ENCODE results near the gene ZNF500.

Gene ZNF500

DNA sequence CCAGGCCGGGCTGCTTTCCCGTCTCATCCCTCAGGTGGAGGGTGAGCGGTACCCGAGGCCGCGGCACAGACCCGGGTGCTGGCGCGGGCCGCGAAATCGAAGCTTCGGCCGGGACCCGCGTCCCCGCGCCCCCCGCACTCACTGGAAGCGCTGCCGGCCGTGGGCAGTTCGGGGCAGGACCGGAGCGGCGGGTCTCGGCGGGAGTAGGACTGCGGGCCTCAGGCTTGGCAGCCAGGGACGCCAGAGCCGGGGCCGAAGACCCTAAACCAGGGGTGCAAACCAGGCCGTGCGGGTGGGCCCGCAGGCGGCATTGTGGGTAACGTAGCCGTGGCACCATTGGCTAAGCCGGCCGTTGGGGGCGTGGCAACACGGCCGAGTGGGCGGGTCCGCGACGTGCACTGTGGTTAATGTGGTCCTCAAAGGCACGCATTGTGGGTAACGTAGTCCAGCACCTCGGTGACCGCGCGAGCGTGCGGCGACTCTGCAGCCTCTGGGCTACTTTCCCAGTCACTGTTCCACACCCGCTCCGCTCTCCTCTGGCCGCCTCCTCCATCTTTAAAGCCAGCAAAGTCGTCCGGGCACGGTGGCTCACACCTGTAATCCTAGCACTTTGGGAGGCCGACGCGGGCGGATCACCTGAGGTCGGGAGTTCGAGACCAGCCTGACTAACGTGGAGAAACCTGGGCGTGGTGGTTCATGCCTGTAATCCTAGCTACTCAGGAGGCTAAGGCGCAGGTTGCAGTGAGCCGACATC lies at the start of gene ZNF500:
TSS of gene ZNF500 (minus strand) at position 288 of the 754 bp plus-strand sequence. CDS start 1,184 bp downstream, outside the sequence.
- DNase-seq (ENCODE audit: low read depth, low spot score) = peak; percentile 90

DNA sequence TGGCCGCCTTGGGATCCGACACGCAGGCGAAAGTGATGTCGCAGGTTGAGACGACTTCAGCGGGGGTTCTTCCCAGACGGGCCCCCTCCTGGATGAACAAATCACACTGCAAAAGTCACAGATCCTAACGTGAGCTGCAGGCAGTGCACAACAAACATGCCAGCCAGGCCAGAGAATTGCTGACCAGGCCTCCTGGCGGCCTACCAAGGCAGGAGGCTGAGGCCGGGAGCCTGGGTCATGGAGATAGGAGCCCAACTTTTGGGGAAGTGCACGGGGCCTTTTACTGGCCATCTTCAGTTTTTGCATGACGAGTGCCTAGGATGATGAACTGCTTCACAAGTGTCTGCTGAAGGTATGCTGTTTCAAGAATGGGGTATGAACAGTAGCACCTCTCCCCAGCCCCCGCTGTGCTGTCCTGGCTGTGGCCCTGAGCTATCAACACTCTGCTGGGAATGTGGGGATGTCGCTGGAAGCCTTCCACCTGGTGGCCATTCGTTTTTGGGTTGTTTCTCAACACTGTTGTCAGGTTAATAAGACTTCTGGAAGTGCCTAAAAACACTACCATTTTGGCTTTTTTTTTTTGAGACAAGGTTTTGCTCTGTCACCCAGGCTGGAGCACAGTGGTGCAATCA lies 47.7 kb upstream of the ZNF500 start:
- DNase-seq (ENCODE audit: low read depth, low spot score) = no peak

DNA sequence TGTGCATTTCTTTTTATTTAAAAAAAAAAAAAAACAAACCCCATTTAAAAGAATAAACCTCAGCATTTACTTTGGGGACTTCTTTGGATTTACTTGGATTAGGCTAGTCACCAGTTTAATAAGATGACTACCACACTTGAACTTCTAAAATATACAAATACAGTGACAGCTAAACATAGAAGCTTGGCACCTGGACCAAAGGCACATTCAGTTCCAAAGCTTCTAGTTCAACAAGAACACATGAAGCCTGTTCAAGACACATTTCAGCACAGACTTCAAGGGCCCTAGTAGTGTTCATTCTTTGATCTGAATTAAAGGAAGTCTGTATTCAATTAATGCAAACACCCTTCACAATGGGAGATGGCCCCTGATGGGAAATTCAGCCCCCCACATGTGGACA lies 47.1 kb upstream of the ZNF500 start:
- no peak for DNase-seq (ENCODE audit: low read depth, low spot score)

DNA sequence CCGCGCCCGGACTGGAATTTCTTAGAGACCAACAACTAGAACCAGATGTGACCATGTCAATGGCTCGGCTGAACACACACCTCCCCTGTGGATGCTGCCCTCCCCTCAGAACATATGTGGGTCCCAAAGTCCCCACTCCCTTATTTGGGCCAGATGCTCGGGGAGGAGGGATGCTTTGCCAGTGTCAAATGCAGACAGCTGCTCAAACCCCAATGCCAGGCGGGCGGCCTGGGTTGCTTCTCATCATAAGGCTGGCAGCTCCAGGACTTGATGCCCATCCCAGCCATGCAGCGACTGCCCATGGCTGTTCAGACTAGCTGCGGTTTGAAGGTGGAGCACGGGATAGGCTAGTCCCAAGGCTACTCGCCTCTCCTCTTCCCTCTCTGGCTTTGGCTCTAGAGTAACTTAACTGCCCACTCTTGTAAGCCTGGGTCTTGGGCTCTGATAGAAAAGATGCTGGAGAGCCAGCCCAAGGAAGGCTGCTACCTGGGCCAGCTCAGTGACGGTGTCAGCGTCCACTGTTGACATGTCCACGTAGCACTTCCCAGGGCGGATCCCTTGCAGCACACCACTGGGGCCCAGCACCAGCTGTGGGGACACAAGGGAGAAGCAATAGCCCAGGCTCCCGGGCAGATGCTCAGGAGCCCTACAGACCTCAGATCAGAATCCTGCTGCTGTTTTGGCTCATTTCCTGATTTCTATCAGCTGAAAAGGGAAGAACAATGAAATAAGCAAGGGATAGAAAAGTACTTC lies 46.5 kb upstream of the ZNF500 start:
- DNase-seq (ENCODE audit: low read depth, low spot score) = no peak

DNA sequence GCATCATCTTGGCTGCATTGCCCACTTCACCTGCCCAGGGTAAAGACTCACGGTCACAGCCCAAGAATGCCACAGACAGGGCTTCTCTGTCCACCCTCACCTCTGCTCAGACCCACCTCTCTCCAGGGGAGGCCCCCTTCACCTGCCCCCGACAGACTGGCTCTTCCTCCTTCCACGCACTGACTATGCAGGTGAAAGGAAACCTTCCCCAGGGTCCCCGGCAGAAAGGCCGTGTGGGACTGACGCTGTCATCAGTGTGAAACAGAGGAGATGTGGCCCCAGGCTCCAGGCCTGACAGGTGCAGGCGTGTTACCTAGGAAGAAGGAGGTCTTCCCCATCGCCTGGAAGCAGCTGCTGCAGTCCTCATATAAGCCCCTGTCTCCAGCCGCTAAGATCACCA lies 44.8 kb upstream of the ZNF500 start:
- DNase-seq (ENCODE audit: low read depth, low spot score) = no peak

DNA sequence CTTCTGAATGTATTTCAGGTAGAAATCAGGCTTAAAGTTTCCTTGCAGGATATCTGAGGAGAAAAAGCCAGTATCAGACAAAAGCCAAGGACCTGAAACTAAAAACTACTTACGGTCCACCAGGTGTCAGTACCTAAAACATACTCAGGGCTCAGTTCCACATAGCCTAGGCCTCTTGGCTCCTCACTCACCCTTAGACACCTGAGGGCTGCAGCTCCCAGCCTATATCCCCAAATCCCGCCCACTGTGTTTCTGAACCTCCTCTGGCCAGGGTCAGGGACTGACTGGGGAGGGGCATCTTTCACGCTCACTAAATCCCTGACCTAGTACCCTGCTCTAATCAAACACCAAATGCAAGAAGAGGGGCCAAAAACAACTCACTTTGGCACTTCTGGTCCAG lies 44.3 kb upstream of the ZNF500 start:
- DNase-seq (ENCODE audit: low read depth, low spot score) = no peak

DNA sequence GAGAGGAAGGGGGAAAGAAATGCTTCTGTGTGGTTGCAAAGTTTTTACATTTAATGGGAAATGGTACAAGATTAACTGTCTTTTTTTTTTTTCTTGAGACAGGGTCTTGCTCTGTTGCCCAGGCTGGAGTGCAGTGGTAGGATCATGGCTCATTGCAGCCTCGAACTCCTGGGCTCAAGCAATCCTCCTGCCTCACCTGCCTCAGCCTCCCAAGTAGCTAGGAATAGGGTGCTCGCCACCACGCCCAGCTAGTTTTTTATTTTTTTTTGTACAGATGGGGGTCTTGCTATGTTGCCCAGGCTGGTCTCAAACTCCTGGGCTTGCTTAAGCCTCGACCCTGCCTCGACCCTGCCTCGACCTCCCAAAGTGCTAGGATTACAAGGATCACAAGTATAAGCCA lies 39.3 kb upstream of the ZNF500 start:
- no peak for DNase-seq (ENCODE audit: low read depth, low spot score)

DNA sequence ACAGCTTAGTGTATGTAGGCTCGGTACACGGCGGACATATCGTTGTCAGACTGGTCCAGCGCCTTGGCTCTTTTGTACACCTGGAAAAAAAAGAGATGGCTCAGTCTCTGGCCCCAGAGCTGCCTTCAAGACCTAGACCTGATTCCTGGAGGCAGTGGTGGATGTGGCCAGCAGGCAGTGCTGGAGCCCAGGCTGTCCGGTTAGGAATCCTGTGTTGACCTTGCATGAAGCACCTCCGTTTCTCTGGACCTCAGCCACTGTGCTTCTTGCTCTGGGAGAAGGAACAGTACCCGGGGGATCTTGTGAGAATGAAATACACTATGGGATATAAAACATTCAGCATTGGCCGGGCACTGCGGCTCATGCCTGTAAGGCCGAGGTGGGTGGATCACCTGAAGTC lies 38.3 kb upstream of the ZNF500 start:
- no peak for DNase-seq (ENCODE audit: low read depth, low spot score)

DNA sequence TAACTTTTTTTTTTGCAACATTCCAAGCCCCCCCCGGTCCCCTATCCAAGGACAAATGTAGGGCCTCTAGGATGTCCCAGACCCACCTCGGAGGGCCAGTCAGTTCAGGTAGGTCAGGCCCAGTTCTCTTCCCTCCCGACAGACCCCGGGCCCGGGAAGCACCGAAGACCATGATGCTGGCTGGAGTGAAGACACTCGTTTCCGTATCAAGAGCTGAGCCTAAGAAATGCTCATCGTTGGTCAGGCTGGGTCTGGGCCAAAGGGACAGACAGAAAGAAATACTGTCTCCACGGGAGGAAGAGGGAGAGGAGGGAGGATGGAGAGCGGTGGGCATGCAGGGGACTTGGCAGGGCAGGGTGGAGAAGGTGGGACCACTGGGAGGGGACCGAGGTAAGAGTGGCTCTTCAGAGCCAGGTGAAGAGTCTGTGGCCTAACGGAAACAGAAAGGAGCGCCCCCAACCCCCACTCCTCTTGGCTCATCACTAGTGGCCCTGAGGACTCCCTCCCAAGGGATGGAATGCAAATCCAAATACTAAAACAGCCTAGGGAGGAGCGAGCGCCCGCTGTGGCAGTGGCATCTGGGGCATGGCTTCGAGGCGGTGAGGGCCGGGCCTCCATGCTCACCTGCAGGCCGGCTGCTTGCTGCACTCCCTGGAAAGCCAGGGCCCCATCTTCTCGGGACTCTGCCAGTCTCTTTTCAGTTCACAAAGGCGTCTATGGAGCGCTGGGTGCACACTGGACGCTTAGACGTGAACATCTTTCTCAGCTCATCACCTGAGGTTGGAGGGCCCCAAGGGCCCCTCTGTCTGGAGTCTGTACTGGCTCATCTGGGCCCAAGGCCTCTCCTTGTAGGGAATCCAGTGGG lies 37.2 kb upstream of the ZNF500 start:
- no peak for DNase-seq (ENCODE audit: low read depth, low spot score)

DNA sequence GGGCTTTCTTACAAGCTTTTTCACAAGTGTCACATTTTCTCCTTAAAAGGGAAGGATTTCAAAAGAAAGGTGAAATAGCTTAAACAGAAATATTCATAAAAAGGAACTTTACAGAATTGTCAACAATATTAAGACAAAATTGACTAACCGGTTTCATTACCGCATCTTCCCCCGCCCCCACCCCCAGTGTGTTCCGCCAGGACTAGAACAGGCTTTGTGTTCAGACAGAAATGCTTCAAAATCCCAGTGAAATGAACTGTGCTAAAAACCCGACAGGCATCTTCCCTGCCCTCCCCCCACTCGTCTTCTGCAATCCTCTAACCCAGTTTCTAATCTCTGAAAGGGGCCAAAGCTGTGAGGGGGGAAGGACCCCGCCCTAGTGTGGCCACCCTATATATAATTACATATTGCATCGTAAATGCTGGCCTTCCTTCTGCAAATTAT lies 36.5 kb upstream of the ZNF500 start:
- DNase-seq (ENCODE audit: low read depth, low spot score) = no peak

DNA sequence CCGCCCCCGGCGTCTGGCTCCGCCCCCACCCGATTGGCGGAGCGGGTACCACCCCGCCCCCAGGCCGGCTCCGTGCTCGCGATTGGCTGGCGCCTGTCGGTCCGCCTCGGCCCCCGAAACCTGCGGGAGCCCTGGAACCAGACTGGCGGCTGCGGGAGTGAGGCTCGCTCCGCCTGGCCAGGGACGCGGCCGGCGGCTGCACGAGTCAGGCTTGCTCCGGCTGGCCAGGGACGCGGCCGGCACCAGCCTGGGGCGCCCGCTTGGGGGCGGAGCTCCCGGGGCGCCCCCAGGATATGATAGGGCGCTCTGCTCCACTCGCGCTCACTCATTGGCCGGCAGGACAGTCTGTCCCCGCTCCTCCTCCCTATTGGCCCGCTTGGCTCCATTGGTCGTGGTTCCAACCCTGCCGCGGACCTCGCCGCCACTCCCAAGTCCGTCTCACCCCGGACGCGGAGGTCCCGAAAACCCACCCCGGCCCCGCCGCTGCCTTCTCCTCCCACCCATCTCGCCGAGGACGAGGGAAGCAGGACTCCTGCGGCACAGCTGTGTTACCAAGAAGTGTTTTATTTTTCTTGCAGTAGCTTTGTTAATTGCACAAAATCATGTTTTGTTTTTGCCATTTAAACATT lies 35.8 kb upstream of the ZNF500 start:
- peak; percentile 77 for DNase-seq (ENCODE audit: low read depth, low spot score)

DNA sequence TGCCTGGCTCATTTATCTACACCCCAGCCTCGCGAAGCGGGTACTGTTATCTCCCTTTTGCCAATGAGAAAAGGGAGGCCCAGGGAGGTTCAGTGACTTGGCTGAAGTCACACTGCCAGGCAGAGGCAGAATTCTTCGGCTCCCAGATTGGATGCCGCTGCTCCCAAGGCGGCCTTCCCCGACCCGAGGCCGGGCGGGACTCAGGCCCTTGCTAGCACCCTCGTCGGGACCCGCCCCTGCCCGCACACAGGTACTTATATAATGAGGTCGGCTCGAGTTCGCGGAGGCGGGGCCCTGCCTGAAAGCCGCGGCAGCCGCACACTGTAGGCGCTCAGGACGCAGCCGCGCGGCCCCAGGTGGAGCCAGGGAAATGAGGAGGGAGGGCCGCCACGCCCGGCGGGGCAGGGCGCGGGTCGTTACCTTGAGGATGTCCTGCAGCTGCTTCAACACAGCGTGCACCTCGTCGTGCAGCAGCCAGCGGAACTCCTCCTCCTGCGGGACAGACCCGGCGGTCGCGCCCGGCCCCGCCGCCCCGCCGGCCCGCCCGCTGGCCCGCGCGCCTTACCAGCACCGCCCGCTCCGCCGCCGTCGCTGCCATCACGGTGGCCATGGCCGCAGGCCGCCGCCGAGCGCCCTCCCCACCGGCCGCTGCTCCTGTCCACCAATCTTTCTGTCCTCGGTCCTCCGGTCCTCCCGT lies 35.1 kb upstream of the ZNF500 start, which contains the start of gene ROGDI:
TSS of gene ROGDI (minus strand) at position 672 of the 697 bp plus-strand sequence. CDS start at position 610, 62 bp downstream.
- DNase-seq (ENCODE audit: low read depth, low spot score) = peak; percentile 69

DNA sequence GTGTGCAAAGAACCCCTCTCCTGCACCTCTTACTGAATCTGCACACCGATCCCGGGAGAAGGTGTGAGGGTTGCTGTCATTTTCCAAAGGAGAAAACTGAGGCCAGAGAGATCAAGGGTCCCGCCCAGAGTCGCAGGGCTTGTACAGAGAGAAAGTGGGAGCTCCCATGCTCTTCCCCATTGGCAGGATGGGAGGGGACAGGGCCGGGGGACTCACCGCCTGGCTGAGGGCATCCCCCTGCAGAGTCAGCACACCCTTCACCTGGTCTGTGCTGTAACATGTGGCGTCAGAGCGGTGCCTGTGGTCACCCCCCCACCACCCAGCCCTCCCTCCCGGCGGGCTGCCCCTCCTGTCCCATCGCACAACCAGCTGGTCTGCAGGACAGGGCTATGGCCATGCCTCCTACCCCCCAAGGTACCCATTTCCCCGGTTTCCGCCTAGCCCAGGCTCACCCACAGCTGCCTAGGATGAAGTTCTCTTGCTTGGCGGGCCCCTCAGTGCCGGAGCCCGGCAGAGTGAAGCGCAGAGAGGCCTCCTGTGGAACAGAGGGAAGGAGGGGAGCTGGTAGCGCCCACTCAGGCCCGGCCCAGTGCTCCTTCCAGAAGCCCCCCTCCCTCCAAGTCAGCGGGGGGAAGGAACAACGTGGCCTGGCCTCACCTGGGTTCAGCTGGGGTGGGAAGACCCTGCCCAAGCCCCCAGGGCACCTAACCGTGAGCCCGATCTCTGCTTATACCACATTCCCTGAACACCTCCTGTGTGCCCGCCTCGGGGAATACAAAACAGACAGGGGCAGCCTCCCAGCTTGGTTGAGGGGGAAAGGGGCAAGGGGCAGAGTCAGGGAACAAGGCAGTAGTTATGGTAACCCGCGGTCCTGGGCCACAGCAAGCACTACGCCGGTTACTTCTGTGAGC lies 34.3 kb upstream of the ZNF500 start:
- DNase-seq (ENCODE audit: low read depth, low spot score) = no peak

DNA sequence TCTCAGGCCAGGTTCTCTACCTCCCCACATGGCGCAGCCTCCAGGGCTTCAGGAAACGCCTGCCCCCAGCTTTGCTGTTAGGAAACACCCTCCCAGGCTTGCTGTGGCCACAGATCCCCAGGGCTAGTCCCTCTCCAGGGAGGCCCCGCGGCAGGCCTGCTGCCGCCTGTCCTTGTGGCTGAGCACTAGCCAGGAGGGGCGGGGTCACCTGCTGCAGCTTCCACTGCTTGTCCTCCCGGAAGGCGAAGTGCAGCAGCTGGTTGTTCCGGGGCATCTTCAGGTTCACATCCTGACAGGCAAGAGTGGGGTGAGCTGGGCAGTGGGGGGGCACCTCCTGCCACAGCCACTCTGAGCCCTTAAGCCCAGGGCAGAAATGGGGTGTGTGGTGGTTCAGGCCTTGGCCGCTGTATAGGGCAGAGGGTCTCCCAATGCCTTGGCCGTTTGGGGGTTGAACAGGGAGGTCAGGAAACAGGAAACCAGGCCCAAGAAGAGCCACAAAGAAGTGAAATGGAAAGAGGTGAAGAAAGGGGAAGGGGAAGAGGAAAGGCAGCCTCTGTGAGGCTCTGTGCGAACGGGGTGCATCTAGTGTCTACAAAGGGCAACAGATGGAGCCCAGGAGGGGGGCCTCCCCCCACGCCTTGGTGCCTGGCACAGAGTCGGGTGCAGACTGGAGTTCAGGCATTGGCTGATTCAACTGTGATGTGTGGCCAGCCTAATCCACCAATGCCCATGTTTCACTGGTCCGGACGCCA lies 33.5 kb upstream of the ZNF500 start:
- DNase-seq (ENCODE audit: low read depth, low spot score) = no peak

DNA sequence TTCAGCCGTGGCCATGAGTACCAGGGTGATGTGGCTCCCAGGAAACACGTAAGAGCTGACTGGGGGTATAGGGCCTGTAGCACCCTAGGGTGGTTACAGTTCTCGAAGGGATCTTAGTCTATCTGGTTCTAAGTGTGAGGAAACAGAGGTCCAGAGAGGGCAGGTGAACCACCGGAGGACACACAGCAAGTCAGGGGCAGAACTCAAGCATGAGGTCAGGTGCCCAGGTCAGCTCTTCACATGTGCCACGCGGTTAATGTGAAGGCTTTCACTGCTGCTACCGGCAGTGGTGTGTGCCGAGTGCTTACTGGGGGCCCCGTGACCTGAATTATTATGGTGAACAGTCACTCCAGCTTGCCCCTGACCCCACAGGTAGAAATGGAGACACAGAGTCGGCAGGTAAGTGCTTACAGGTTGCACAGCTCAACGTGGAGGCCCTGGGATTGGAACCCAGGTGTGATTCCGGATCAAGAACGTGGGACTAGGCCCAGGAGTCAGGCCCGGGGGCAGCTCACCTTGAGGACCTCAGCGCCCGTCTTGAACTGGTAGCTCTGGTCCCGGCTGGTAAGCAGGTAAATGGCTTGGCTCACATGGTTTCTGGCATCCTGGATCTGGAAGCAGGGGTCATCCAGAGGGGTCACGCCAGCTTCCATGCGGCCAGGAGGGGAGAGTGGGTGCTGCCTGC lies 32.4 kb upstream of the ZNF500 start:
- DNase-seq (ENCODE audit: low read depth, low spot score) = no peak

DNA sequence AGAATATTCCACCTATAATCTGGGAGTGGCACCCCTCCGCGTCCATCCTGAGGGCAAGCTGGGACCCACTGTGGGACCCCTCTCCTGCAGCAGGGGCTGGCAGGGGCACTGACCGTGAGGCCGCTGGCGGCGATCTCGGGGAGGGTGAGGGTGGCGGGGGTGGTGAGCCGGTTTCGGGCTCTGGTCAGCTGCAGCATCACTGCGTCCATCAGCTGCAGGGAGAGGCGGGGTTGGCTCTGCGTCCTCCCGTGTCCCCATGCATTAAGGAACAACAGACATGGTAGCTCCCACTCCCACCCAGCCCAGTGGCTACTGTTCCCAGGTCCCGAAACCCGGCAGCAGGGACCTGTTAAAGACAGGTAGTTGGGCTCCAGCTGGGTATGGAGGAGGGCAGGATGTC lies 31.5 kb upstream of the ZNF500 start:
- no peak for DNase-seq (ENCODE audit: low read depth, low spot score)

DNA sequence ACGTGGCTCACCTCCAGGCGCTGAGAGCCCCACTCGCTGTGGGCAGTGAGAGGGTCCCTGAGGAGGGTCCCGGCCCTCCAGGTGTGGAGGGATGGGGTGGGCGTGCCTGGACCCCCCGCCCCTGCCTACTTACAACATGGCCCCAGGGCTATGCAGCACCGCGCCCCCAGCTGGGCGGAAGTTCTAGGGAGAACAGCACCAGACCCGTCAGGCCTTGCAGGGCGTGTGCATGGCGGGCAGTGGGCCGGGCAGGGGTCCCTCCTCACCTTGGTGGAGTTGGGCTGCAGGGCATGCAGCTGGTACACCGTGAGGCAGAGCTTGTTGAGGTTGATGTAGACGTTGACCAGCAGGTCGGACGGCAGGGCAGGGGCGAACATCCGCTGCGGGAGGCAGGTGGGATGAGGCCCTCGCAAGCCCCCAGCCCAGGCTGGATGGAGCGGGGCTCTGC lies 30.9 kb upstream of the ZNF500 start:
- DNase-seq (ENCODE audit: low read depth, low spot score) = no peak
